HCT116 (cell line): ENCODE data around the gene YLPM1. TPM values are rescaled to one million over a fixed set of nuclear protein-coding genes. Genes with fewer than 3 reads are reported as not detected.

Source experiments
- ATAC-seq: fragments of 200-7000 bp; cut with Tn5 transposase; 2 replicates; pipeline ENCODE4 v1.9.1; 2020; ENCODE audit warnings: mild to moderate bottlenecking, moderate library complexity
- BruUV-seq: library from RNA; stranded (reverse); fragments of 400-500 nt; replicated peaks from 2 replicates; lab custom pipeline; 2021; lab: Mats Ljungman, UMichigan
- CTCF ChIA-PET: fragments of 300-600 bp; sonication (Branson Sonifier 250); formaldehyde crosslinking; loops from one replicate; lab custom pipeline; 2021; ENCODE audit warnings: antibody characterized with exemption; lab: Charles Lee
- POLR2A ChIA-PET: fragments of 300-600, 350-600 bp; sonication (Branson Sonifier 250); formaldehyde crosslinking; loops from one replicate; lab custom pipeline; 2021; ENCODE audit warnings: antibody characterized with exemption; lab: Charles Lee
- RAD21 ChIA-PET, 2 experiments: fragments of 300-600 bp; sonication (Branson Sonifier 250); formaldehyde crosslinking; loops; one replicate each; lab custom pipeline; 2023; ENCODE audit warnings: low total read pairs in 2 of 2; ENCODE audit not compliant: uncharacterized antibody in 2 of 2, unreplicated experiment in 2 of 2, low non-redundant PET in 1 of 2; lab: Charles Lee
- DNase-seq: peaks from one replicate; pipeline ENCODE4 v3.0.0-alpha.2; 2010; ENCODE audit warnings: low read depth, low spot score
- H2AFZ ChIP-seq: fragments of 200-600 bp; shearing (Covaris generic), sonication (generic); 2 replicates; pipeline ENCODE4 v1.6.1; 2017; ENCODE audit warnings: low read depth, mixed run types, mixed read lengths, antibody characterized with exemption, low read length; ENCODE audit not compliant: poor library complexity, severe bottlenecking
- H3K27ac ChIP-seq: 2 replicates; pipeline ENCODE4 v1.5.1; 2012; ENCODE audit warnings: low read depth, low read length
- H3K27me3 ChIP-seq: fragments of 200-600 bp; sonication (generic); 2 replicates; pipeline ENCODE4 v1.6.1; 2016; ENCODE audit warnings: mixed run types, low read length, mixed read lengths; ENCODE audit not compliant: insufficient read depth
- H3K36me3 ChIP-seq, 2 experiments: fragments of 200-500 bp in 1 of 2; fragments of 200-600 bp in 1 of 2; sonication (Bioruptor generic) in 1 of 2; sonication (generic) in 1 of 2; 2 replicates each; pipeline versions ENCODE4 v1.5.1 to v1.6.1; 2014 to 2016; ENCODE audit warnings: low read length in 2 of 2, inconsistent platforms in 1 of 2, mixed read lengths in 1 of 2, mixed run types in 1 of 2; ENCODE audit not compliant: insufficient read depth in 2 of 2, control insufficient read depth in 1 of 2
- H3K4me1 ChIP-seq, 2 experiments: fragments of 200-600 bp in 1 of 2; sonication (generic) in 1 of 2; 2 replicates each; pipeline versions ENCODE4 v1.5.1 to v1.6.1; 2012 to 2017; ENCODE audit warnings: low read length in 2 of 2, inconsistent platforms in 1 of 2, mild to moderate bottlenecking in 1 of 2, mixed read lengths in 1 of 2, mixed run types in 1 of 2, moderate library complexity in 1 of 2; ENCODE audit not compliant: insufficient read depth in 2 of 2, control insufficient read depth in 1 of 2
- H3K4me2 ChIP-seq: fragments of 200-600 bp; sonication (generic); 2 replicates; pipeline ENCODE4 v1.6.1; 2017; ENCODE audit warnings: mixed run types, low read length, mixed read lengths
- H3K4me3 ChIP-seq, 2 experiments: fragments of 200-600 bp in 1 of 2; sonication (generic) in 1 of 2; replicated peaks in 1 of 2; 2 replicates each; pipeline ENCODE4 v1.5.1; 2011 to 2016; ENCODE audit warnings: low read length in 2 of 2, control low read depth in 1 of 2, low read depth in 1 of 2, mild to moderate bottlenecking in 1 of 2, mixed read lengths in 1 of 2, mixed run types in 1 of 2
- H3K79me2 ChIP-seq: fragments of 200-600 bp; sonication (generic); 2 replicates; pipeline ENCODE4 v1.6.1; 2017; ENCODE audit warnings: mild to moderate bottlenecking, mixed run types, low read length, moderate library complexity, mixed read lengths; ENCODE audit not compliant: insufficient read depth
- H3K9ac ChIP-seq: fragments of 200-600 bp; sonication (generic); 2 replicates; pipeline ENCODE4 v1.6.1; 2016; ENCODE audit warnings: low read length, mixed read lengths
- H3K9me2 ChIP-seq: fragments of 200-600 bp; sonication (generic), shearing (Covaris generic); 2 replicates; pipeline ENCODE4 v1.6.1; 2017; ENCODE audit warnings: mixed run types, mild to moderate bottlenecking, moderate library complexity; ENCODE audit not compliant: insufficient read depth
- H3K9me3 ChIP-seq, 2 experiments: fragments of 200-500 bp in 1 of 2; fragments of 200-600 bp in 1 of 2; sonication (Bioruptor generic) in 1 of 2; sonication (generic) in 1 of 2; 2 replicates each; pipeline ENCODE4 v1.6.1; 2014 to 2017; ENCODE audit warnings: low read length in 2 of 2, mixed read lengths in 2 of 2, inconsistent platforms in 1 of 2, low read depth in 1 of 2, mild to moderate bottlenecking in 1 of 2, mixed run types in 1 of 2, moderate library complexity in 1 of 2; ENCODE audit not compliant: control insufficient read depth in 1 of 2, insufficient read depth in 1 of 2
- H4K20me1 ChIP-seq: fragments of 200-600 bp; sonication (generic), shearing (Covaris generic); 2 replicates; pipeline ENCODE4 v1.6.1; 2017; ENCODE audit warnings: mixed run types, mild to moderate bottlenecking, moderate library complexity; ENCODE audit not compliant: insufficient read depth
- CBX3 ChIP-seq: IDR thresholded peaks from 2 replicates; pipeline ENCODE4 v1.6.1; 2012; ENCODE audit warnings: low read depth
- EGR1 ChIP-seq: IDR thresholded peaks from 2 replicates; pipeline ENCODE4 v1.6.1; 2012; ENCODE audit warnings: low read depth
- ELF1 ChIP-seq: IDR thresholded peaks from 2 replicates; pipeline ENCODE4 v1.6.1; 2012; ENCODE audit warnings: low read depth, borderline replicate concordance
- EZH2 ChIP-seq: fragments of 200-600 bp; sonication (generic); IDR thresholded peaks from 2 replicates; pipeline ENCODE4 v1.6.1; 2017; ENCODE audit warnings: antibody characterized with exemption, mixed run types
- EZH2phosphoT487 ChIP-seq: fragments of 200-600 bp; IDR thresholded peaks from 2 replicates; pipeline ENCODE4 v1.6.1; 2018; ENCODE audit warnings: antibody characterized with exemption, borderline replicate concordance
- REST ChIP-seq: IDR thresholded peaks from 2 replicates; pipeline ENCODE4 v1.6.1; 2012; ENCODE audit warnings: low read depth
- SP1 ChIP-seq: IDR thresholded peaks from 2 replicates; pipeline ENCODE4 v1.6.1; 2012; ENCODE audit warnings: low read depth
- TCF7L2 ChIP-seq: IDR thresholded peaks from 2 replicates; pipeline ENCODE4 v1.7.0; 2011; ENCODE audit warnings: borderline replicate concordance, inconsistent platforms; ENCODE audit not compliant: insufficient read depth, insufficient read length; ENCODE audit errors: extremely low read depth
- intact Hi-C: fragments of 100-400 bp; cut with micrococcal nuclease; formaldehyde crosslinking; loops from 2 replicates; pipeline ENCODE4 v1.10.0; 2022
- total RNA-seq: library from RNA; stranded (reverse); gene quantifications from one replicate; pipeline ENCODE4 v1.2.1, GENCODE V29; 2021; ENCODE audit not compliant: unreplicated experiment
- TF ChIP-seq, protein P1 (sequence below): IDR thresholded peaks from 2 replicates; pipeline ENCODE4 v1.6.1; 2012

The YLPM1 gene
- total RNA-seq, 1 experiment from 2014 or later, result 55.1 TPM

DNA sequence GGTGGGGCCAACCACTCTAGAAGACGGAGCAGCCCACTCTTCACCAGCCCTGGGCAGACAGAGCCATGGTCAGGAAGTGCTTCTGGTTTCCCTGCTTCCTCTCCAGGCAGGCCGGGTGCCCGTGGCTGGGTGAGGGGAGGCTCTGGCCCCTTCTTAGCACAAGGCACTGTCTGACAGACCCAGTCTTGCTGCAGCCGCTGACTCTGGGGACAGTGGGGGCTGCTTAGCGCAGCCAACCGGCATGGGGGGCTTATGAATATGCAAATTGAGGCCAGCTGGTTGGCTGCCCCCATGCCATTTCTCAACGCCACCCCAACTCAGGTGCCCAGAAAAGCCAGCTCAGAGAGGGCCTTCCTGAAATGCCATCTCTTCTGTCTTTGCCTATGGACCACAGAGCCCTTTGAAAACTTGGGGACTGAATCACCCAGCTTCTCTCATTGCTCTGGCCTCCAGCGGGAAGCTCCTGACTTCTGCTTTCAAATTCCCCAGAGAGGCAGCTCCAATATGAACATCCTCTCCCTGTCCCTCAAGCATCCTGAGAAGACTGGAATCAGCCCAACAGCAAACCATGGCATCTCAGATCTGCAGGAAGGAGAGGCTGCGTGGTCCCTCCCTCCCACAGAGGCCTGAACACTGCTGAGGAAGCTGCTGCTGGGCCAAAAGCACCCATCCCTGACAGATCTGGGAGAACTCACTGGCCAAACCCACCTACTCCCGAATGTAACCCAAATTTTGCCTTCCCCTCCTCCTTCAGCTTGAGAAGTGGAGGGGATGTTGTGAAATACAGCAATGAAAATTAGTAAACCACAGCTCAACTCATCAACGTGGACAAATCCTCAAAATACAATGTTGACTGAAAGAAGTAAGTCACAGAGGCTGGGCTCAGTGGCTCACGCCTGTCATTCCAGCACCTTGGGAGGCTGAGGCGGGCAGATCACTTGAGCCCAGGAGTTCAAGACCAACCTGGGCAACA, 113.1 kb downstream of the YLPM1 start, which contains the start of gene PROX2:
TSS of gene PROX2 (minus strand) at position 205 of the 973 bp plus-strand sequence. CDS start 12,311 bp downstream, outside the sequence.
- no peak for TF ChIP-seq CBX3
- no peak for TF ChIP-seq EZH2
- Histone ChIP-seq H2AFZ (no peak within 1 kb of the TSS), H4K20me1 (no peaks in the 10 kb centered on the region), H3K9me2 (no peaks in the 10 kb centered on the region), H3K79me2 (no peaks in the 10 kb centered on the region), H3K4me1 (peaks cover 5% of the 10 kb centered on the region in 2 experiments), H3K4me2 (no peak within 1 kb of the TSS), H3K36me3 (no peaks in the 10 kb centered on the region), H3K4me3 (no peak within 1 kb of the TSS), H3K9me3 (no peaks in the 10 kb centered on the region), H3K27ac (no peak within 1 kb of the TSS), H3K9ac (no peak within 1 kb of the TSS), H3K27me3 (no peaks in the 10 kb centered on the region)
- DNase-seq, result no peak
- CTCF ChIA-PET, result interaction anchor here (0.7 to 7.1 kb wide), 2 partner anchors 15 to 357 kb away, joined by 3 to 54 read pairs; no protein-coding TSS in a partner anchor
- ATAC-seq, result no peak
- intact Hi-C loops, result no loop called here
- BruUV-seq, result no TSS peak
- POLR2A ChIA-PET, result no interaction called here
- RAD21 ChIA-PET, result interaction anchor here (0.7 kb wide), 2 partner anchors 34 to 122 kb away, joined by 4 to 5 read pairs; no protein-coding TSS in a partner anchor

DNA sequence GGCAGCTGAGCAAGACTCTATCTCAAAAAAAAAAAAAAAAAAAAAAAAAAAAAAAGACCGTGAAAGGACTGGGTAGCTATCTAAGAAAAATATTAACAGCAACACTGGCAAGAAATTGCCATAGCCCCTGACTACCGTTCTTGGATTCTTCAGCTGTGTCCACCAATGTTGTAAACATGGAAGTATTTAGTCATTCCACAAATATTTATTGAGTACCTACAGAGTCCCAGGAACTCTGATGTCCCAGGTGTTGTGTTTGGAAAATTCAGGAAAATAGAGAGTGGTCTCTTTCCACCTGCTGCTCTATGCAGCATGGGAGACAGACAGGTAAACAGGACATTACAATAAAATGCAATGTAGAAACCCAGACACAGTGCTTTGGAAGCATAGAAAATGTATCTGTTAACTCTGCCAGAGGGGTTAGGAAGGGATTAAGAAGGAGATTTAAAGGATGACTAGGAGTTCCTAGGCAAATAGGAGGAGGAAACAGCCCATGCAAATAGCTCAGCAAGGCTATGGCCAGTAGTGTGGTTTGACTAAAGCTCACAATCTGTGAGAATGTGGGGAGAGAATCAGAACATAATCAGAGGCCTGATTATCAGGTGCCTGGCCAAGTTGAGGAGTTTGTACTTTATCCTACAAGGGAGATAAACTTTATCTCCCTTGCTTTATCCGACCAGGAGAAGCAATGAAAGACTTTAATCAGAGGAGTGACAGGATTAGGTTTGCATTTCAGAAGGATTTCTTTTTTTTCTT, 116.5 kb downstream of the YLPM1 start:
- Histone ChIP-seq H4K20me1 (peaks cover 6% of the 10 kb centered on the region; the same call in 1 of the 2 replicates), H3K9me3 (no peaks in the 10 kb centered on the region), H3K79me2 (peaks cover 29% of the 10 kb centered on the region), H3K4me1 (peaks cover 16 to 17% of the 10 kb centered on the region in 2 experiments), H3K9ac (no peak overlapping the region), H3K4me3 (no peak overlapping the region), H3K4me2 (no peak overlapping the region), H3K9me2 (no peaks in the 10 kb centered on the region), H3K27me3 (no peaks in the 10 kb centered on the region), H3K36me3 (peaks cover 3 to 7% of the 10 kb centered on the region in 2 experiments; a peak in 1 of 4 replicates), H2AFZ (no peak overlapping the region), H3K27ac (no peak overlapping the region)
- CTCF ChIA-PET, result interaction anchor here (1.7 to 5.3 kb wide), 2 partner anchors 19 to 26 kb away, joined by 8 to 27 read pairs; no protein-coding TSS in a partner anchor
- RAD21 ChIA-PET, result interaction anchor here (0.6 to 0.7 kb wide), 3 partner anchors 41 to 284 kb away, joined by 4 to 5 read pairs (median 4); no protein-coding TSS in a partner anchor
- ATAC-seq, result no peak
- intact Hi-C loops, result no loop called here
- BruUV-seq, result no TSS peak
- no peak for DNase-seq
- POLR2A ChIA-PET, result interaction anchor here (0.7 kb wide), 1 partner anchor 9 kb away, joined by 3 read pairs; no protein-coding TSS in a partner anchor
- TF ChIP-seq, protein P1, sequence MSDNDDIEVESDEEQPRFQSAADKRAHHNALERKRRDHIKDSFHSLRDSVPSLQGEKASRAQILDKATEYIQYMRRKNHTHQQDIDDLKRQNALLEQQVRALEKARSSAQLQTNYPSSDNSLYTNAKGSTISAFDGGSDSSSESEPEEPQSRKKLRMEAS, result no peak
- TF ChIP-seq EZH2phosphoT487, result no peak
- no peak for TF ChIP-seq EZH2
- no peak for TF ChIP-seq ELF1
- no peak for TF ChIP-seq SP1
- no peak for TF ChIP-seq TCF7L2
- TF ChIP-seq EGR1, result no peak
- no peak for TF ChIP-seq REST
